22Rv1 (cell line): ENCODE results near the gene GPR173.

Source experiments
- H3K27ac ChIP-seq: fragments of 450-650 bp; 2 replicates; pipeline ENCODE4 v1.5.1; 2017
- ZFX ChIP-seq: fragments of 450-650 bp; IDR thresholded peaks from 2 replicates; pipeline ENCODE4 v1.6.1; 2017; ENCODE audit warnings: antibody characterized with exemption, borderline replicate concordance
- TF ChIP-seq, protein P1 (sequence below): fragments of 450-650 bp; IDR thresholded peaks from 2 replicates; pipeline ENCODE4 v1.5.1; 2017; ENCODE audit warnings: mild to moderate bottlenecking

Gene GPR173

DNA sequence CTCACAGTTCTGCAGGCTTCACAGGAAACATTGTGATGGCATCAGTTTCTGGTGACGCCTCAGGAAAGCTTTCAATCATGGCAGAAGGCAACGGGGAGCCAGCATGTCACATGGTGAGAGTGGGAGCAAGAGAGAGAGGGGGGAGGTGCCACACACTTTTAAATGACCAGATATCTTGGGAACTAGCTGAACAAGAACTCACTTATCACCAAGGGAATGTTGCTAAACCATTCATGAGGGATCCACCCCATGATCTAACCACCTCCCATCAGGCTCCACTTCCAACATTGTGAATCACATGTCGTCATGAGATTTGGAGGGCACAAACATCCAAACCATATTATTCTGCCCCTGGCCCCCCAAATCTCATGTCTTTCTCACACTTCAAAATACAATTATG is 43.3 kb upstream of the GPR173 start:
- H3K27ac ChIP-seq = no peak overlapping the region
- TF ChIP-seq ZFX = no peak
- TF ChIP-seq, protein P1, sequence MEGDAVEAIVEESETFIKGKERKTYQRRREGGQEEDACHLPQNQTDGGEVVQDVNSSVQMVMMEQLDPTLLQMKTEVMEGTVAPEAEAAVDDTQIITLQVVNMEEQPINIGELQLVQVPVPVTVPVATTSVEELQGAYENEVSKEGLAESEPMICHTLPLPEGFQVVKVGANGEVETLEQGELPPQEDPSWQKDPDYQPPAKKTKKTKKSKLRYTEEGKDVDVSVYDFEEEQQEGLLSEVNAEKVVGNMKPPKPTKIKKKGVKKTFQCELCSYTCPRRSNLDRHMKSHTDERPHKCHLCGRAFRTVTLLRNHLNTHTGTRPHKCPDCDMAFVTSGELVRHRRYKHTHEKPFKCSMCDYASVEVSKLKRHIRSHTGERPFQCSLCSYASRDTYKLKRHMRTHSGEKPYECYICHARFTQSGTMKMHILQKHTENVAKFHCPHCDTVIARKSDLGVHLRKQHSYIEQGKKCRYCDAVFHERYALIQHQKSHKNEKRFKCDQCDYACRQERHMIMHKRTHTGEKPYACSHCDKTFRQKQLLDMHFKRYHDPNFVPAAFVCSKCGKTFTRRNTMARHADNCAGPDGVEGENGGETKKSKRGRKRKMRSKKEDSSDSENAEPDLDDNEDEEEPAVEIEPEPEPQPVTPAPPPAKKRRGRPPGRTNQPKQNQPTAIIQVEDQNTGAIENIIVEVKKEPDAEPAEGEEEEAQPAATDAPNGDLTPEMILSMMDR = no peak

DNA sequence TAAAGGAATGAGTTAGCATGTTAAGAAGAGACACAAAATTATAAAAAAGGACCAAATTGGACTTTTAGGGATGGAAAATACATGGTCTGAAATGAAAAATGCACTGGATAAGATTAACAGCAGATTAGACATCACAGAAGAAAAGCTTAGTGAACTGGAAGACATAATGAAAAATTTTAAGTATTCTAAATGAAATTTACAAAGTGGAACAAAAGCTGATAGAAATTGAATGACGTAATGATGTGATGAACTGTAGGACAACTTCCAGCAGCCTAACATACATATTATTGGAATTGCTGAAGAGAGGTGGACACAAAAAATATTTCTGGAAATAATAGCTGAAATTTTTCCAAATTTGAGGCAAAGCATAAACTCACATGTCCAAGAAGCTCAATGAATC is 39.6 kb upstream of the GPR173 start:
- no peak for TF ChIP-seq ZFX
- TF ChIP-seq, protein P1 = no peak
- no peak overlapping the region for H3K27ac ChIP-seq

GRCh38 chrX:53013291-53013690 is 35.3 kb upstream of the GPR173 start:
- no peak for TF ChIP-seq ZFX
- TF ChIP-seq, protein P1 = no peak
- no peak overlapping the region for H3K27ac ChIP-seq

DNA sequence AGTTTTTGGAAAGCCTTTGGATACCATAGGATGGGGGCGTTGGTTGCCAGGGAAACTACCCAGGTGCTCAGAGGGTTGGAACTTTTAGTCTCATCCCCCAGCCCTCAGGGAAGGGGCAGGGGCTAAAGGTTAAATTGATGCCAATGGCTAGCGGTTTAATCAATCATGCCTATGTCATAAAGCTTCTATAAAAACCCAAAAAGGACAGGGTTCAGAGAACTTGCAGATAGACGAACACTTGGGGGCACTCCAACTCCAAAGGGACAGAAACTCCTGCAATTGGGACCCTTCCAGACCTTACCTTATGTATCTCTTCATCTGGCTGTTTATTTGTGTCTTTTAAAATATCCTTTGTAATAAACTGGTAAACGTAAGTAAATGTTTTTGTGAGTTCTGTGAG is 30.0 kb upstream of the GPR173 start:
- no peak overlapping the region for H3K27ac ChIP-seq
- TF ChIP-seq, protein P1 = no peak
- no peak for TF ChIP-seq ZFX

GRCh38 chrX:53022381-53022780 is 26.2 kb upstream of the GPR173 start:
- TF ChIP-seq ZFX = no peak
- TF ChIP-seq, protein P1 = no peak
- no peak overlapping the region for H3K27ac ChIP-seq

DNA sequence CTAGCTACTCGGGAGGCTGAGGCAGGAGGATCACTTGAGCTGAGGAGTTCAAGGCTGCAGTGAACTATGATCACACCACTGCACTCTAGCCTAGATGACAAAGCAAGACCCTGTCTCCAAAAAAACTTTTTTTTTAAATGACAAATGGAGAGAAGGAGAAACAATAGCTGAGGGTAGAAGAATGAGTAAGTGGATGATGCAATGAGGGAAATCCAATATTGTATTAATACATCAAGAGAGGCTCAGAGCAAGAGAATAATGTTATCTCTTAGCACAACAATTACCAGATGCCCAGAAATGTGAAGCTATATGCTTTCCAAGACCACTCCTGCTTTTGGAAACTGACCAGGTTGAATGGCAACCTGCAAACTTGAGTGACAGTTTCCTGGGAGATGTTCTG is 19.9 kb upstream of the GPR173 start:
- H3K27ac ChIP-seq = no peak overlapping the region
- TF ChIP-seq, protein P1 = no peak
- no peak for TF ChIP-seq ZFX

DNA sequence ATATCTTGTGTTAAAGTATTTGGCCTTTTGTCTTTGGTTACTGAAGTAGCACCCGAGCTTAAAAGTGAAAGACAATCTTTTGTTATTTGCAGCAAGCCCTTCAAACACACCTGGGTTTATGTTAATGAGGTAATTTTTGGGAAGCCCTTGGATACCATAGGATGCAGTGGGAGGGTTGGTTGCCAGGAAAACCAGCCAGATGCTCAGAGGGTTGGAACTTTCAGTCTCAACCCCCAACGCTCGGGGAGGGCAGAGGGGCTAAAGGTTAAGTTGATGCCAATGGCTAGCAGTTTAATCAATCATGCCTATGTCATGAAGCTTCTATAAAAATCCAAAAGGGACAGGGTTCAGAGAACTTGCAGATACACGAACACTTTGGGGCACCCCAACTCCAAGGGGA is 17.2 kb upstream of the GPR173 start:
- no peak overlapping the region for H3K27ac ChIP-seq
- TF ChIP-seq, protein P1 = no peak
